Stomach (tissue), 4 donors: ENCODE measurements around the gene GCN1.

Experiments
- POLR2A ChIP-seq, 4 donors: fragments of 450-650 bp; IDR thresholded peaks; one replicate each; pipeline ENCODE4 v1.6.1; 2016; ENCODE audit warnings: antibody characterized with exemption in 4 of 4, control low read depth in 2 of 4, mild to moderate bottlenecking in 1 of 4, moderate library complexity in 1 of 4
- TF ChIP-seq, protein P1 (sequence below), 7 experiments: fragments of 450-650 bp in 4 of 7; fragments of 200-600 bp in 3 of 7; sonication (generic) in 3 of 7; IDR thresholded peaks; one replicate each; pipeline ENCODE4 v1.5.1; 2016 to 2019; ENCODE audit warnings: antibody characterized with exemption in 7 of 7, control low read depth in 2 of 7, mild to moderate bottlenecking in 1 of 7

DNA sequence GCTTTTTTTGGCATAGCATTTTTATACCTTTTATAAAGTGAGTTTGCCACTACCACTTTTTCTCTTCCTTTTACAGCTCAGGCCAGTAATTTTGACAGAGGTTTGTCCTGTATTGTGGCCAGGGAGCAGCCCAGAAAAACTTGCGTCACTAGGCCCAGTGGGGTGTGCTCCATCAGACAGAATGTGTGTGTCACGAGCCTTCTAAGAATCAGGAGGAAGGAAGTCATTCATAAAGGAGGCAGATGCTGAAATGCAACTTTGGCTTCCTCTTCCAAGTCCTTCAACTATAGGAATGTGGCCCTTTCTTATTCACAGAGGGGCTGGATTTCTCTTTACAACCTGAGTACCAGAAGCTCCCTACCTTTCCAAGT, 67.9 kb downstream of the GCN1 start:
- TF ChIP-seq, protein P1, sequence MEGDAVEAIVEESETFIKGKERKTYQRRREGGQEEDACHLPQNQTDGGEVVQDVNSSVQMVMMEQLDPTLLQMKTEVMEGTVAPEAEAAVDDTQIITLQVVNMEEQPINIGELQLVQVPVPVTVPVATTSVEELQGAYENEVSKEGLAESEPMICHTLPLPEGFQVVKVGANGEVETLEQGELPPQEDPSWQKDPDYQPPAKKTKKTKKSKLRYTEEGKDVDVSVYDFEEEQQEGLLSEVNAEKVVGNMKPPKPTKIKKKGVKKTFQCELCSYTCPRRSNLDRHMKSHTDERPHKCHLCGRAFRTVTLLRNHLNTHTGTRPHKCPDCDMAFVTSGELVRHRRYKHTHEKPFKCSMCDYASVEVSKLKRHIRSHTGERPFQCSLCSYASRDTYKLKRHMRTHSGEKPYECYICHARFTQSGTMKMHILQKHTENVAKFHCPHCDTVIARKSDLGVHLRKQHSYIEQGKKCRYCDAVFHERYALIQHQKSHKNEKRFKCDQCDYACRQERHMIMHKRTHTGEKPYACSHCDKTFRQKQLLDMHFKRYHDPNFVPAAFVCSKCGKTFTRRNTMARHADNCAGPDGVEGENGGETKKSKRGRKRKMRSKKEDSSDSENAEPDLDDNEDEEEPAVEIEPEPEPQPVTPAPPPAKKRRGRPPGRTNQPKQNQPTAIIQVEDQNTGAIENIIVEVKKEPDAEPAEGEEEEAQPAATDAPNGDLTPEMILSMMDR (IDR thresholded peaks at IDR 0.05), result no peak
- no peak for TF ChIP-seq POLR2A (IDR thresholded peaks at IDR 0.05)
